Measurements from ENCODE around the gene FBXL13. TPM values are rescaled to one million over a fixed set of nuclear protein-coding genes. Genes with fewer than 3 reads are reported as not detected.

FBXL13 gene
- polyA plus RNA-seq, 1 of the 3 experiments (the other 2 are of a cell fraction) = 1.1 TPM

DNA sequence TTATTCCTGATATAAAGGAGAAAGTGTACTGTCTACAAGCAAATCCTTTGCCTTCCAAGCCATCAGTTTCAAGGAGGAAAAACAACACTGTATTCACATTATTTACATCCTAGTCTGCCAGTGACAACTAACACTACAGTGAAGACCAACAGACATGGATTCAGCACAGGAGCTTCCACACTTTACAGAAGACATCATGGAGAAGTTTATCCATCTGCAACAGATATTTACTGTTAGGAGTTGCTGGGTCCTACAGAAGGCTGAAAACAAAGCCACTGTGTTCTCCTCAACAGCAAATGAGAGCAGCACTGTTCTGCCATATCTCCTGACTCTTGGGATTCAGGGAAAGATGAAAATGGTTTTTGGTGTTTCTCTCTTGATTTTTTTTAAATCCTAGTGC, 42.4 kb upstream of the FBXL13 start (continued):
- TF ChIP-seq, protein P1, sequence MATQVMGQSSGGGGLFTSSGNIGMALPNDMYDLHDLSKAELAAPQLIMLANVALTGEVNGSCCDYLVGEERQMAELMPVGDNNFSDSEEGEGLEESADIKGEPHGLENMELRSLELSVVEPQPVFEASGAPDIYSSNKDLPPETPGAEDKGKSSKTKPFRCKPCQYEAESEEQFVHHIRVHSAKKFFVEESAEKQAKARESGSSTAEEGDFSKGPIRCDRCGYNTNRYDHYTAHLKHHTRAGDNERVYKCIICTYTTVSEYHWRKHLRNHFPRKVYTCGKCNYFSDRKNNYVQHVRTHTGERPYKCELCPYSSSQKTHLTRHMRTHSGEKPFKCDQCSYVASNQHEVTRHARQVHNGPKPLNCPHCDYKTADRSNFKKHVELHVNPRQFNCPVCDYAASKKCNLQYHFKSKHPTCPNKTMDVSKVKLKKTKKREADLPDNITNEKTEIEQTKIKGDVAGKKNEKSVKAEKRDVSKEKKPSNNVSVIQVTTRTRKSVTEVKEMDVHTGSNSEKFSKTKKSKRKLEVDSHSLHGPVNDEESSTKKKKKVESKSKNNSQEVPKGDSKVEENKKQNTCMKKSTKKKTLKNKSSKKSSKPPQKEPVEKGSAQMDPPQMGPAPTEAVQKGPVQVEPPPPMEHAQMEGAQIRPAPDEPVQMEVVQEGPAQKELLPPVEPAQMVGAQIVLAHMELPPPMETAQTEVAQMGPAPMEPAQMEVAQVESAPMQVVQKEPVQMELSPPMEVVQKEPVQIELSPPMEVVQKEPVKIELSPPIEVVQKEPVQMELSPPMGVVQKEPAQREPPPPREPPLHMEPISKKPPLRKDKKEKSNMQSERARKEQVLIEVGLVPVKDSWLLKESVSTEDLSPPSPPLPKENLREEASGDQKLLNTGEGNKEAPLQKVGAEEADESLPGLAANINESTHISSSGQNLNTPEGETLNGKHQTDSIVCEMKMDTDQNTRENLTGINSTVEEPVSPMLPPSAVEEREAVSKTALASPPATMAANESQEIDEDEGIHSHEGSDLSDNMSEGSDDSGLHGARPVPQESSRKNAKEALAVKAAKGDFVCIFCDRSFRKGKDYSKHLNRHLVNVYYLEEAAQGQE (IDR thresholded peaks at IDR 0.05; ENCODE audit: low read depth, low read length) = no peak
- no peak for TF ChIP-seq ELF1 (IDR thresholded peaks at IDR 0.05)

DNA sequence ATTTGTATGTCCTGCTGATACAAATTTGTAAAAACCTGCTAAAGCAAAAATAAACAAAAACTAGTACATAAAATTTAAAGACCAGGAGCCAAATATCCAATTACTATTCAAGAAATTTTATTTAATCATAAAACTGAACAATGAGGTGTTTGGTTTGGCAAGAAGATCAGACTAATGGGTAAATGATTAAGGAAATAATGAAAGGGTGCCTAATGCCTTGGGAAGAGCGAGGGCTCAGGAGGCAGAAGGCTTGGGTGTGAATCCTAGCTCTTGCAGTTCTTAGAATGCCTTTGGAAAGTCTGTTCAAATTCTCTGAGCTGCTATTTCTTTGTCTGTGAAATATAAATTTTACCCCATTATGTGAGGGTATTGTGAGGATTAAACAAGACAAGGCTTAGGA, 41.9 kb upstream of the FBXL13 start:
- H3K79me2 ChIP-seq (ENCODE audit: insufficient read depth) = no peaks in the 10 kb centered on the region
- H3K4me2 ChIP-seq = no peak overlapping the region
- no peaks in the 10 kb centered on the region for H4K20me1 ChIP-seq (ENCODE audit: insufficient read depth)
- no peaks in the 10 kb centered on the region for H3K9me2 ChIP-seq
- no peaks in the 10 kb centered on the region for H3K4me1 ChIP-seq (ENCODE audit: control insufficient read depth in 1 of 2, insufficient read depth in 2 of 2, low read depth in 1 of 2, low read length in 1 of 2)
- peaks cover 21% of the 10 kb centered on the region for H3F3A ChIP-seq (replicated peaks; ENCODE audit: insufficient read depth)
- no peaks in the 10 kb centered on the region for H3K9me3 ChIP-seq
- no peak overlapping the region for H3K4me3 ChIP-seq (ENCODE audit: low read depth in 2 of 2, low read length in 1 of 2)
- DNase-seq = no peak
- 97% methylated on average over 1 of the region's 1 CpG for WGBS (ENCODE audit: low lambda C conversion rate)
- TF ChIP-seq, protein P2, sequence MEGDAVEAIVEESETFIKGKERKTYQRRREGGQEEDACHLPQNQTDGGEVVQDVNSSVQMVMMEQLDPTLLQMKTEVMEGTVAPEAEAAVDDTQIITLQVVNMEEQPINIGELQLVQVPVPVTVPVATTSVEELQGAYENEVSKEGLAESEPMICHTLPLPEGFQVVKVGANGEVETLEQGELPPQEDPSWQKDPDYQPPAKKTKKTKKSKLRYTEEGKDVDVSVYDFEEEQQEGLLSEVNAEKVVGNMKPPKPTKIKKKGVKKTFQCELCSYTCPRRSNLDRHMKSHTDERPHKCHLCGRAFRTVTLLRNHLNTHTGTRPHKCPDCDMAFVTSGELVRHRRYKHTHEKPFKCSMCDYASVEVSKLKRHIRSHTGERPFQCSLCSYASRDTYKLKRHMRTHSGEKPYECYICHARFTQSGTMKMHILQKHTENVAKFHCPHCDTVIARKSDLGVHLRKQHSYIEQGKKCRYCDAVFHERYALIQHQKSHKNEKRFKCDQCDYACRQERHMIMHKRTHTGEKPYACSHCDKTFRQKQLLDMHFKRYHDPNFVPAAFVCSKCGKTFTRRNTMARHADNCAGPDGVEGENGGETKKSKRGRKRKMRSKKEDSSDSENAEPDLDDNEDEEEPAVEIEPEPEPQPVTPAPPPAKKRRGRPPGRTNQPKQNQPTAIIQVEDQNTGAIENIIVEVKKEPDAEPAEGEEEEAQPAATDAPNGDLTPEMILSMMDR (IDR thresholded peaks at IDR 0.05) = no peak
- TF ChIP-seq MXI1 (IDR thresholded peaks at IDR 0.05; ENCODE audit: low read depth, low read length) (no peak), TEAD4 (IDR thresholded peaks at IDR 0.05; ENCODE audit: borderline replicate concordance, insufficient read depth) (no peak)
- ChIA-PET CTCF (interaction anchor here (1.1 kb wide), 1 partner anchor 507 kb away, joined by 3 read pairs; no protein-coding TSS in a partner anchor), POLR2A (no interaction called here)
- no peak overlapping the region for H2AFZ ChIP-seq (ENCODE audit: low read depth)
- no peaks in the 10 kb centered on the region for H3K27me3 ChIP-seq (ENCODE audit: insufficient read depth)
- no peak overlapping the region for H3K27ac ChIP-seq (ENCODE audit: low read depth in 2 of 2, low read length in 1 of 2)
- no peak overlapping the region for H3K9ac ChIP-seq
- peaks cover 24 to 29% of the 10 kb centered on the region in 2 experiments for H3K36me3 ChIP-seq (replicated peaks in 1 of 2; ENCODE audit: control insufficient read depth in 1 of 2, insufficient read depth in 2 of 2, low read length in 1 of 2)

DNA sequence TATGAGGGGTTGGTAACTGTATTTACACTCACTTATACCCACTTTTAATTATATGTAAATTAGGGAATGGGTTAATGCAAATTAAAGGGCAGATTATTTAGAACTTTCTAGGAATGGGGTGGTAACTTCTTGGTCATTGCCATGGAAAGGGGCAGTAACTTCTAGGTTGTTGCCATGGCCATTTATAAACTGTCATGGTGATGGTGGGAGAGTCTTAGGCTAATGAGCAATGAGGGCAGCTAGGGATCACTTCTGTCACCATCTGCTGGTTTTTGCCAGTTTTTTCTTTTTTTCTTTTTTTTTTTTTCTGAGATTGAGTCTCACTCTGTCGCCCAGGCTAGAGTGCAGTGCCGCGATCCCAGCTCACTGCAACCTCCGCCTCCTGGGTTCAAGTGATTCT, 41.2 kb upstream of the FBXL13 start:
- Histone ChIP-seq H3K4me2 (no peak overlapping the region), H3K4me3 (ENCODE audit: low read depth in 2 of 2, low read length in 1 of 2) (no peak overlapping the region), H3F3A (replicated peaks; ENCODE audit: insufficient read depth) (peaks cover 21% of the 10 kb centered on the region), H2AFZ (ENCODE audit: low read depth) (no peak overlapping the region), H3K4me1 (ENCODE audit: control insufficient read depth in 1 of 2, insufficient read depth in 2 of 2, low read depth in 1 of 2, low read length in 1 of 2) (no peaks in the 10 kb centered on the region), H3K9me2 (no peaks in the 10 kb centered on the region), H3K9me3 (no peaks in the 10 kb centered on the region), H3K9ac (no peak overlapping the region), H3K27ac (ENCODE audit: low read depth in 2 of 2, low read length in 1 of 2) (no peak overlapping the region), H3K79me2 (ENCODE audit: insufficient read depth) (no peaks in the 10 kb centered on the region), H3K36me3 (replicated peaks in 1 of 2; ENCODE audit: control insufficient read depth in 1 of 2, insufficient read depth in 2 of 2, low read length in 1 of 2) (peaks cover 25 to 29% of the 10 kb centered on the region in 2 experiments), H3K27me3 (ENCODE audit: insufficient read depth) (no peaks in the 10 kb centered on the region), H4K20me1 (ENCODE audit: insufficient read depth) (no peaks in the 10 kb centered on the region)
- POLR2A ChIA-PET = no interaction called here
- WGBS (ENCODE audit: low lambda C conversion rate) = 98% methylated on average over 4 of the region's 4 CpGs
- CTCF ChIA-PET = interaction anchor here (0.9 to 1.1 kb wide), 2 partner anchors 25 to 507 kb away, joined by 3 read pairs; no protein-coding TSS in a partner anchor
- no peak for DNase-seq
- TF ChIP-seq FOSL2 (IDR thresholded peaks at IDR 0.05; ENCODE audit: borderline replicate concordance, low read depth) = no peak
- no peak for TF ChIP-seq GATA2 (CRISPR knock-in tag; IDR thresholded peaks at IDR 0.05)
- TF ChIP-seq NRF1 (IDR thresholded peaks at IDR 0.05; ENCODE audit: low read depth, low read length) = no peak
- no peak for TF ChIP-seq MEF2A (IDR thresholded peaks at IDR 0.05; ENCODE audit: borderline replicate concordance, low read depth)
- no peak for TF ChIP-seq MXI1 (IDR thresholded peaks at IDR 0.05; ENCODE audit: low read depth, low read length)
- TF ChIP-seq TEAD4 (IDR thresholded peaks at IDR 0.05; ENCODE audit: borderline replicate concordance, insufficient read depth) = no peak
- no peak for TF ChIP-seq YY1 (IDR thresholded peaks at IDR 0.05; ENCODE audit: low read depth)
- TF ChIP-seq GABPA (IDR thresholded peaks at IDR 0.05; ENCODE audit: low read depth) = no peak
- TF ChIP-seq, protein P3, sequence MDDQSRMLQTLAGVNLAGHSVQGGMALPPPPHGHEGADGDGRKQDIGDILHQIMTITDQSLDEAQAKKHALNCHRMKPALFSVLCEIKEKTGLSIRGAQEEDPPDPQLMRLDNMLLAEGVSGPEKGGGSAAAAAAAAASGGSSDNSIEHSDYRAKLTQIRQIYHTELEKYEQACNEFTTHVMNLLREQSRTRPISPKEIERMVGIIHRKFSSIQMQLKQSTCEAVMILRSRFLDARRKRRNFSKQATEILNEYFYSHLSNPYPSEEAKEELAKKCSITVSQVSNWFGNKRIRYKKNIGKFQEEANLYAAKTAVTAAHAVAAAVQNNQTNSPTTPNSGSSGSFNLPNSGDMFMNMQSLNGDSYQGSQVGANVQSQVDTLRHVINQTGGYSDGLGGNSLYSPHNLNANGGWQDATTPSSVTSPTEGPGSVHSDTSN (IDR thresholded peaks at IDR 0.05) = no peak
- no peak for TF ChIP-seq CHD2 (IDR thresholded peaks at IDR 0.05; ENCODE audit: low read length, partially characterized antibody)
- TF ChIP-seq TAF1 (IDR thresholded peaks at IDR 0.05; ENCODE audit: borderline replicate concordance, low read depth, low read length) = no peak
- TF ChIP-seq SIN3A (IDR thresholded peaks at IDR 0.05; ENCODE audit: borderline replicate concordance, low read depth, low read length) = no peak
- TF ChIP-seq, protein P4, sequence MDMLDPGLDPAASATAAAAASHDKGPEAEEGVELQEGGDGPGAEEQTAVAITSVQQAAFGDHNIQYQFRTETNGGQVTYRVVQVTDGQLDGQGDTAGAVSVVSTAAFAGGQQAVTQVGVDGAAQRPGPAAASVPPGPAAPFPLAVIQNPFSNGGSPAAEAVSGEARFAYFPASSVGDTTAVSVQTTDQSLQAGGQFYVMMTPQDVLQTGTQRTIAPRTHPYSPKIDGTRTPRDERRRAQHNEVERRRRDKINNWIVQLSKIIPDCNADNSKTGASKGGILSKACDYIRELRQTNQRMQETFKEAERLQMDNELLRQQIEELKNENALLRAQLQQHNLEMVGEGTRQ (IDR thresholded peaks at IDR 0.05; ENCODE audit: borderline replicate concordance, low read depth, low read length) = no peak
- TF ChIP-seq, protein P5, sequence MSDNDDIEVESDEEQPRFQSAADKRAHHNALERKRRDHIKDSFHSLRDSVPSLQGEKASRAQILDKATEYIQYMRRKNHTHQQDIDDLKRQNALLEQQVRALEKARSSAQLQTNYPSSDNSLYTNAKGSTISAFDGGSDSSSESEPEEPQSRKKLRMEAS (IDR thresholded peaks at IDR 0.05; ENCODE audit: low read depth) = no peak
- TF ChIP-seq RAD21 (IDR thresholded peaks at IDR 0.05; ENCODE audit: low read length) = no peak
